PC-9 (cell line): ENCODE measurements around the gene MID1IP1. TPM values are rescaled to one million over a fixed set of nuclear protein-coding genes. Genes with fewer than 3 reads are reported as not detected.

ENCODE experiments used
- BruUV-seq: library from RNA; stranded (reverse); fragments of 400-500 nt; replicated peaks from 2 replicates; lab custom pipeline; 2021; lab: Mats Ljungman, UMichigan
- CTCF ChIA-PET: fragments of 300-600 bp; sonication (Branson Sonifier 250); formaldehyde crosslinking; loops from one replicate; lab custom pipeline; 2022; ENCODE audit warnings: antibody characterized with exemption; lab: Charles Lee
- POLR2A ChIA-PET: fragments of 300-600 bp; sonication (Branson Sonifier 250); formaldehyde crosslinking; loops from one replicate; lab custom pipeline; 2022; ENCODE audit warnings: antibody characterized with exemption; ENCODE audit not compliant: unreplicated experiment; lab: Charles Lee
- DNase-seq, 2 experiments: peaks; one replicate each; pipeline versions ENCODE4 v3.0.0 to v3.0.0-alpha.2; 2015 to 2022; ENCODE audit warnings: mixed read lengths in 1 of 2
- H2AFZ ChIP-seq: fragments of 200-600 bp; sonication (generic); 2 replicates; pipeline ENCODE4 v1.8.1; 2017; ENCODE audit warnings: antibody characterized with exemption
- H3F3A ChIP-seq: fragments of 200-600 bp; sonication (generic); 2 replicates; pipeline ENCODE4 v1.8.1; 2017; ENCODE audit warnings: antibody characterized with exemption, mild to moderate bottlenecking, low read depth; ENCODE audit not compliant: insufficient read depth
- H3K27ac ChIP-seq: fragments of 200-600 bp; sonication (generic); 2 replicates; pipeline ENCODE4 v1.6.1; 2016; ENCODE audit warnings: mixed run types
- H3K27me3 ChIP-seq: fragments of 200-600 bp; sonication (generic); 2 replicates; pipeline ENCODE4 v1.6.1; 2016; ENCODE audit warnings: low read depth, mixed run types; ENCODE audit not compliant: insufficient read depth
- H3K36me3 ChIP-seq: fragments of 200-600 bp; sonication (generic); 2 replicates; pipeline ENCODE4 v1.6.1; 2016; ENCODE audit warnings: low read depth, mixed run types
- H3K4me1 ChIP-seq: fragments of 200-600 bp; sonication (generic); replicated peaks from 2 replicates; pipeline ENCODE4 v1.6.1; 2016; ENCODE audit warnings: mixed run types; ENCODE audit not compliant: insufficient read depth
- H3K4me2 ChIP-seq: fragments of 200-600 bp; sonication (generic); 2 replicates; pipeline ENCODE4 v1.6.1; 2017; ENCODE audit warnings: mixed run types
- H3K4me3 ChIP-seq: fragments of 200-600 bp; sonication (generic); 2 replicates; pipeline ENCODE4 v1.6.1; 2016; ENCODE audit warnings: mixed run types
- H3K79me2 ChIP-seq: fragments of 200-600 bp; sonication (generic); 2 replicates; pipeline ENCODE4 v1.6.1; 2017; ENCODE audit warnings: low read depth, mixed run types
- H3K9me2 ChIP-seq: fragments of 200-600 bp; sonication (generic); 2 replicates; pipeline ENCODE4 v1.8.1; 2017; ENCODE audit warnings: mild to moderate bottlenecking; ENCODE audit not compliant: insufficient read depth
- H3K9me3 ChIP-seq: fragments of 200-600 bp; sonication (generic); 2 replicates; pipeline ENCODE4 v1.8.1; 2016; ENCODE audit warnings: low read depth; ENCODE audit not compliant: insufficient read depth
- H4K20me1 ChIP-seq: fragments of 200-600 bp; sonication (generic); 2 replicates; pipeline ENCODE4 v1.8.1; 2017; ENCODE audit not compliant: insufficient read depth
- EZH2 ChIP-seq: fragments of 200-600 bp; sonication (generic); IDR thresholded peaks from 2 replicates; pipeline ENCODE4 v1.8.0; 2017; ENCODE audit warnings: antibody characterized with exemption, low read depth
- intact Hi-C: fragments of 100-400 bp; cut with micrococcal nuclease; formaldehyde crosslinking; loops from one replicate; pipeline ENCODE4 v1.10.0; 2022; ENCODE audit not compliant: unreplicated experiment
- total RNA-seq: library from RNA; stranded (reverse); gene quantifications from 2 replicates; pipeline ENCODE4 v1.2.3, GENCODE V29; 2021
- TF ChIP-seq, protein P1 (sequence below): fragments of 200-600 bp; sonication (generic); conservative IDR thresholded peaks from 2 replicates; pipeline ENCODE4 v1.6.1; 2017; ENCODE audit warnings: mixed run types, antibody characterized with exemption, mild to moderate bottlenecking, moderate library complexity

MID1IP1 gene
- total RNA-seq, 1 experiment from 2014 or later, result not detected

DNA sequence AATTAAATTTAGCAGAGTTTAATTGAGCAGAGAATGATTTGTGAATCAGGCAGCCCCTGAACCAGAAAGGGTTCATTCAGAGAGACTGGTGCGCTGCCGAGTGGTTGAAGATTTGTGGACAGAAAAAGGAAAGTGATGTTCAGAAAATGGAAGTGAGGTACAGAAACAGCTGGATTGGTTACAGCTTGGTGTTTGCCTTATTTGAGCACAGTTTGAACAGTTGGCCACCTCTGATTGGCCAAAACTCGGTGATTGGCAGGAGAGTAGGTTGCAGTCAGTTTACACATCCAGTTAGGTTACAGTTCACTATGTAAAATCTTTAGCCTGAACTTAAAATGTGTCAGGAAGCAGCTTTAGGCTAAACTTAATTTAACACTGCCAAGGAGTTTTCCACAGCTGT, 14.9 kb downstream of the MID1IP1 start:
- no peaks in the 10 kb centered on the region for H3K9me2 ChIP-seq
- CTCF ChIA-PET, result no interaction called here
- H3K9me3 ChIP-seq, result no peaks in the 10 kb centered on the region
- no TSS peak for BruUV-seq
- no peaks in the 10 kb centered on the region for H3K36me3 ChIP-seq
- POLR2A ChIA-PET, result no interaction called here
- DNase-seq, result no peak
- no peak overlapping the region for H3K4me2 ChIP-seq
- no peaks in the 10 kb centered on the region for H3K79me2 ChIP-seq
- no peak overlapping the region for H2AFZ ChIP-seq
- H3K4me1 ChIP-seq, result no peaks in the 10 kb centered on the region
- H3K27ac ChIP-seq, result no peak overlapping the region
- intact Hi-C loops, result no loop called here
- no peaks in the 10 kb centered on the region for H3F3A ChIP-seq
- TF ChIP-seq, protein P1, sequence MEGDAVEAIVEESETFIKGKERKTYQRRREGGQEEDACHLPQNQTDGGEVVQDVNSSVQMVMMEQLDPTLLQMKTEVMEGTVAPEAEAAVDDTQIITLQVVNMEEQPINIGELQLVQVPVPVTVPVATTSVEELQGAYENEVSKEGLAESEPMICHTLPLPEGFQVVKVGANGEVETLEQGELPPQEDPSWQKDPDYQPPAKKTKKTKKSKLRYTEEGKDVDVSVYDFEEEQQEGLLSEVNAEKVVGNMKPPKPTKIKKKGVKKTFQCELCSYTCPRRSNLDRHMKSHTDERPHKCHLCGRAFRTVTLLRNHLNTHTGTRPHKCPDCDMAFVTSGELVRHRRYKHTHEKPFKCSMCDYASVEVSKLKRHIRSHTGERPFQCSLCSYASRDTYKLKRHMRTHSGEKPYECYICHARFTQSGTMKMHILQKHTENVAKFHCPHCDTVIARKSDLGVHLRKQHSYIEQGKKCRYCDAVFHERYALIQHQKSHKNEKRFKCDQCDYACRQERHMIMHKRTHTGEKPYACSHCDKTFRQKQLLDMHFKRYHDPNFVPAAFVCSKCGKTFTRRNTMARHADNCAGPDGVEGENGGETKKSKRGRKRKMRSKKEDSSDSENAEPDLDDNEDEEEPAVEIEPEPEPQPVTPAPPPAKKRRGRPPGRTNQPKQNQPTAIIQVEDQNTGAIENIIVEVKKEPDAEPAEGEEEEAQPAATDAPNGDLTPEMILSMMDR, result no peak
- TF ChIP-seq EZH2, result no peak
- H3K27me3 ChIP-seq, result no peaks in the 10 kb centered on the region
- H3K4me3 ChIP-seq, result no peak overlapping the region
- H4K20me1 ChIP-seq, result no peaks in the 10 kb centered on the region

DNA sequence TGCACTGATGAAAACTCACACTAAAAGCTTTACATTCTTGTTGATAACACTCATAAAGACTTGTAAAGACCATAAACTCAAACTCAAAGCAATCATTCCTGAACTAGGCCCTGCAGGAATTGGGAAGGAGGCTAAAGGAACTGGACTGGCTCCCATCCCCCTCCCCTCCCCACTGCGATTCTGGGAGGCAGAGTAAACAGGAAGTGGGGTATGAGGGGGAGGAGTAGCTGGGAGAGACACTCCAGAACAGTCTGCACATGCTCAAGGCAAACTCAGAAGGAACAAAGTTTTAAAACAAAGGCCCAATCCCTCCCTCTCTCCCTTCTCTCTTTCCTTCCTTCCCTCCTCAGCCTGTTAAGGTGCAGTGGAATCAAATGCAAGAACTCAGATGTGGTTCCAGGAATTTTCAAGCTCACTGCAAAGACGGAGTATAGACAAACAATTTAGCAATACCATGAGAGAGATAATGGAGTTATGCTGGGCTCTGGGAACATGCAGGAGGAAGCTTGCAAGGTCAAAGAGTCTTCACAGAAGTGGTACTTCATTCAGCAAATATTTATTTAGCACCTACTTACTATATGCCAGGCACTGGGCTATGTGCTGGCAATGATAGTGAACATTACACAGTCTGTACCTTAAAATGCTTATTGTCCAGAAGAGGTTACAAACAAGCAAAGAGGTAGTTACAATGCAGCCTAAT, 15.9 kb downstream of the MID1IP1 start:
- no peaks in the 10 kb centered on the region for H3K27me3 ChIP-seq
- DNase-seq, result no peak
- no peak overlapping the region for H3K4me2 ChIP-seq
- H3K9me3 ChIP-seq, result no peaks in the 10 kb centered on the region
- ChIA-PET POLR2A (no interaction called here), CTCF (no interaction called here)
- H3K36me3 ChIP-seq, result no peaks in the 10 kb centered on the region
- TF ChIP-seq EZH2, result no peak
- TF ChIP-seq, protein P1, result no peak
- no TSS peak for BruUV-seq
- no peaks in the 10 kb centered on the region for H3F3A ChIP-seq
- H3K4me3 ChIP-seq, result no peak overlapping the region
- no peak overlapping the region for H2AFZ ChIP-seq
- intact Hi-C loops, result no loop called here
- H3K27ac ChIP-seq, result no peak overlapping the region
- H4K20me1 ChIP-seq, result no peaks in the 10 kb centered on the region
- no peaks in the 10 kb centered on the region for H3K79me2 ChIP-seq
- H3K9me2 ChIP-seq, result no peaks in the 10 kb centered on the region
- H3K4me1 ChIP-seq, result no peaks in the 10 kb centered on the region

DNA sequence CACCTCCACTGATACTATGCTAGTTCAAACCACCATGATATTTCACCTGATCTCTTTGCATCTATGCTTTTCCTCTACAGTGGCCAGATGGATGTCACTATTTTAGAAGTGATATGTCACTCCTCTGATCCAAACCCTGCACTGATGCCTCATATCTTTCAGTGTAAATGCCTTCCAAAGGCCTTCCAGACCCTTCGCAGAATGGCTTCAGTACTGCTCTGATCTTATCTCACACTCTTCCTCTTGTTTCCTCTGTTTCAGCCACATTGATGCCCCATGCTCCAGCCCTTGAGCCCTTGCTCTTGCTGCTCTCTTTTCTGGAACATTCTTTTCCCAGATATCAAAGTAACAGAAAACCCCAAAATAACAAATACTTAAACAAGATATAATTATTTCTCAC, 17.9 kb downstream of the MID1IP1 start:
- Histone ChIP-seq H3K79me2 (no peaks in the 10 kb centered on the region), H3K9me2 (no peaks in the 10 kb centered on the region), H3K36me3 (no peaks in the 10 kb centered on the region), H3K4me1 (no peaks in the 10 kb centered on the region), H3K27me3 (no peaks in the 10 kb centered on the region), H3K27ac (no peak overlapping the region), H4K20me1 (no peaks in the 10 kb centered on the region), H3K4me3 (no peak overlapping the region), H2AFZ (no peak overlapping the region), H3K9me3 (no peaks in the 10 kb centered on the region), H3K4me2 (no peak overlapping the region), H3F3A (no peaks in the 10 kb centered on the region)
- no peak for DNase-seq
- intact Hi-C loops, result no loop called here
- ChIA-PET CTCF (no interaction called here), POLR2A (no interaction called here)
- TF ChIP-seq EZH2, result no peak
- TF ChIP-seq, protein P1, result no peak
- no TSS peak for BruUV-seq
